ENCODE measurements around the gene MS4A3.
"Not testable (repeated sequence)": the region's sequence is repeated elsewhere in the genome, so short reads cannot be mapped to it uniquely, and the experiment has no call there.

The MS4A3 gene, protein sequence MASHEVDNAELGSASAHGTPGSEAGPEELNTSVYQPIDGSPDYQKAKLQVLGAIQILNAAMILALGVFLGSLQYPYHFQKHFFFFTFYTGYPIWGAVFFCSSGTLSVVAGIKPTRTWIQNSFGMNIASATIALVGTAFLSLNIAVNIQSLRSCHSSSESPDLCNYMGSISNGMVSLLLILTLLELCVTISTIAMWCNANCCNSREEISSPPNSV

DNA sequence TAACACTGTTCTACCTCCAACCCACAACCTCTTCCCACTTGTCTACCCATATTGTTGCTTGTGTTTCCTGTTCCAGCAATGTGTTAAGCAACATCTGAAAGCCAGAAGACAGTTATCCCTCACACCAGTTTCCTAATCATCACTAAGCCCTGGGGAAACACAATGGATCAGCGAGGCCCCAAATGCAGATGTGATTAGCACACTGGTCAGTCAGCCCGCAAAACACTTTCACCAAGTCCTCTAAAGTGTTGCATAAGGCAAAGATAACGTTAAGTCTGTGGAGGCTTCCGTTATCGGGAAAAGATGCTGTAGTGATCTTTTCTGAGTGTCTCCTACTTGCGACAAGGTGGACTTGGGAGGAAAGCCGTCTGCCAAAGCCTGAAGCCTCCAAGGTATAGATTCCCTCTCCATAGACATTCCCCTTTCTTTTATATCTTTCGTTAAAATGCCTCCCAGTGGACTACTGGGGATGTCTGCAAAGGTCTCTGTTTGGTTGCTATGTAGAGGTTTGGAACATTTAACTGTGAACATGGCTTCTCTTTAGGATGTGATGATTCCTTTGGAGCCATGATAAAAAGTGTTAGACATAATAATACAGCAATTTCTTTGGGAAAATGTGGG, at the start of gene MS4A3:
Gene MS4A3, plus strand, starts transcription at position 317 of the 621 bp plus-strand sequence. CDS start 4,496 bp downstream, outside the sequence.
- DNase-seq (ENCODE audit: low read depth in 4 of 4, low spot score in 1 of 4), result no peak

DNA sequence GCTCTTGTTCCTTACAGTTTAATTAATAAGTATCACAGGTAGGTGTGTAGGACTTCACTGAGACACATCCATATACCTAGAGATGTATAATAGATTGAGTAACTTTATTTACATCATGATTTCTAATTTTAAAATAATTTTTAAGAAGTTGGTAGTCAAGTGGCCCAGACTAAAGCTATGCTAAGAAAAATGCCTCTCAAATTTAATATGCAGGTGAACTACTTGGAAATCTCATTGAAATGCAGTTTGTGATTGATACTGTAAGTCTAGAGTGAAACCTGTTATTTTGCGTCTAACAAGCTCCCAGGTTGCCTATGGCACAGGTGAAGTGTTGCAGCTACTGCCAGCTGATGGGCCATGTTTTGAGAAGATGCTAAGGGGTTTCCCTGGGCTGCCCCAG, 39.6 kb upstream of the MS4A3 start, which contains the start of gene OOSP4B:
Gene OOSP4B, plus strand, starts transcription at position 301 of the 400 bp plus-strand sequence.
- DNase-seq (ENCODE audit: low read depth in 4 of 4, low spot score in 1 of 4), result no peak

DNA sequence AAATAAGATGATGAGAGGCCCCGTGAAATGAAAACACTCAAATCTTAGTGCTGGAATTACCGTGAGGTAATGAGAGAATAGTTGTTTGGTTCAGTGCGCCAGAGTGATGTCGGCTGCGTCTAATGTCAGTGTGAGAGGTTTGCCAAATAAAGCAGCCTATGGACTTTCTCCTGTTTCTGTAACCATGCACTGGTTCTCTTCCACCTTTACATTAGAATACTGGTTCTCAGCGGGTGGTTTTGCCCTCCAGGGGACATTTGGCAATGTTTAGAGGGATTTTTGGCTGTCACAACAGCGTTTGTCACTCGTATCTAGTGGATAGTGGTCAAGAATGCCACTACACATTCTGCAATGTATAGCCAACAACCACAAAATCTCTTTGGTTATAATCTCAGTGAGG, 38.4 kb upstream of the MS4A3 start:
- no peak for DNase-seq (ENCODE audit: low read depth in 4 of 4, low spot score in 1 of 4)

DNA sequence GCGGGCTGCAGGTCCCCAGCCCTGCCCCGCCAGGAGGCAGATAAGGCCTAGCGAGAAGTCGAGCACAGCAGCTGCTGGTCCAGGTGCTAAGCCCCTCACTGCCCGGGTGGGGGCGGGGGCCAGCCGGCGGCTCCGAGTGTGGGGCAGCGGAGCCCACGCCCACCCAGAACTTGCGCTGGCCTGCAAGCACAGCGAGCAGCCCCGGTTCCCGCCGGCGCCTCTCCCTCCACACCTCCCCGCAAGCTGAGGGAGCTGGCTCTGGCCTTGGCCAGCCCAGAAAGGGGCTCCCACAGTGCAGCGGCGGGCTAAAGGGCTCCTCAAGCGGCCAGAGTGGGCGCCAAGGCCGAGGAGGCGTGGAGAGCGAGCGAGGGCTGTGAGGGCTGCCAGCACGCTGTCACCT, 36.1 kb upstream of the MS4A3 start:
- not testable (repeated sequence) for DNase-seq (ENCODE audit: low read depth in 4 of 4, low spot score in 1 of 4)

DNA sequence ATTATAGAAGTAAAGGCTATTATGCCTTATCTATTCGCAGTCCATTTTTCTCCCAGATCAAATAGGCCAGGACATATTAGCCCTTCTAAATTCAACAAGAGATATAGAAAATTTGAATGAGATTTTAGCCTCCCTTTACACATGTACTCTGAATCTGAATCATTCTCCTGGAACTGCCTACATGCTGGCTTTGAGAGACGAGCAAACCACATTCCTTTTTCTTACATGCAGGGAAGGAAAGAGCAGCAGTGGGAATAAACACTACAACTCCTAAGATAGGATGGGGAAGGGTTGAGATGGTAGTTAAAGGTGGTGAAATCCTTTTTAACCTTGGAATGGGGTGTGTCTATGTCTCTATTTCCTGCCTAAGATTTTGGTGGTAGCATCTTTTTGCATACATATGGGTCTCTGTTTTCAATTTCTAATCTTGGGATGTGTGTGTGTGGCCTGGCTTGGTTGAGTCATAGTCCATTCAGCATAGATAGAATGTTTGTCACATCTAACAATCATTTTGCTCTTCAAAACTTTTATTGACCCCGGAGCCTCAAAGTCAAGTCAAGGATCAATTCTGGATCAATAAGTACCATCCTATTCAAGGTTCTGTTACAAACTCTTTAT, 27.3 kb upstream of the MS4A3 start:
- DNase-seq (ENCODE audit: low read depth in 4 of 4, low spot score in 1 of 4), result no peak

DNA sequence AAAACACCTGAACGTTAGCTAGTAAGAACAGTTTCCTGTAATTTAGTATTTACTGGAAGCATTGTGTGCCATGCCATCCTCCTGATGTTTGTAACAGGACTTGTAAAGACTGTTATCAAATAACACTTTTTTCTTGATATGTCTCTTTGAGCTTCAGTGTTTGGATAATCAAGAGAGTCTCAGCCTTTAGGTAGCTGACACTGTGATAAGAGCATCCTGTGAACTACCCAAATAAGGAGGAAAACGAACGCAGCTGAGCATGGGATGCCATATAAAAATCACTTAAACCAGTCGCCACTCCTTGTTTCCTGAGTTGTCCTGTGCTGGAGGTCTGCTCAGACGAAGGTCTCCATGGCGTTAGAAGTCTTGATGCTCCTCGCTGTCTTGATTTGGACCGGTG, 16.4 kb upstream of the MS4A3 start, which contains the start of gene OOSP2:
Gene OOSP2, plus strand, starts transcription at position 301 of the 400 bp plus-strand sequence. Its CDS starts 51 bp downstream, at position 352.
- DNase-seq (ENCODE audit: low read depth in 4 of 4, low spot score in 1 of 4), result no peak

DNA sequence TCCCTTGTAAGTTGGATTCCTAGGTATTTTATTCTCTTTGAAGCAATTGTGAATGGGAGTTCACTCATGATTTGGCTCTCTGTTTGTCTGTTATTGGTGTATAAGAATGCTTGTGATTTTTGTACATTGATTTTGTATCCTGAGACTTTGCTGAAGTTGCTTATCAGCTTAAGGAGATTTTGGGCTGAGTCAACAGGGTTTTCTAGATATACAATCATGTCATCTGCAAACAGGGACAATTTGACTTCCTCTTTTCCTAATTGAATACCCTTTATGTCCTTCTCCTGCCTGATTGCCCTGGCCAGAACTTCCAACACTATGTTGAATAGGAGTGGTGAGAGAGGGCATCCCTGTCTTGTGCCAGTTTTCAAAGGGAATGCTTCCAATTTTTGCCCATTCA, 6.0 kb upstream of the MS4A3 start:
- DNase-seq (ENCODE audit: low read depth in 4 of 4, low spot score in 1 of 4), result not testable (repeated sequence)

DNA sequence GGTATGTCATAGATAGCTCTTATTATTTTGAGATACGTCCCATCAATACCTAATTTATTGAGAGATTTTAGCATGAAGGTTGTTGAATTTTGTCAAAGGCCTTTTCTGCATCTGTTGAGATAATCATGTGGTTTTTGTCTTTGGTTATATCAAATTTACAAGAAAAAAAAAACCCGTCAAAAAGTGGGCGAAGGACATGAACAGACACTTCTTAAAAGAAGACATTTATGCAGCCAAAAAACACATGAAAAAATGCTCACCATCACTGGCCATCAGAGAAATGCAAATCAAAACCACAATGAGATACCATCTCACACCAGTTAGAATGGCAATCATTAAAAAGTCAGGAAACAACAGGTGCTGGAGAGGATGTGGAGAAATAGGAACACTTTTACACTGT, 5.6 kb upstream of the MS4A3 start:
- DNase-seq (ENCODE audit: low read depth in 4 of 4, low spot score in 1 of 4), result not testable (repeated sequence)

DNA sequence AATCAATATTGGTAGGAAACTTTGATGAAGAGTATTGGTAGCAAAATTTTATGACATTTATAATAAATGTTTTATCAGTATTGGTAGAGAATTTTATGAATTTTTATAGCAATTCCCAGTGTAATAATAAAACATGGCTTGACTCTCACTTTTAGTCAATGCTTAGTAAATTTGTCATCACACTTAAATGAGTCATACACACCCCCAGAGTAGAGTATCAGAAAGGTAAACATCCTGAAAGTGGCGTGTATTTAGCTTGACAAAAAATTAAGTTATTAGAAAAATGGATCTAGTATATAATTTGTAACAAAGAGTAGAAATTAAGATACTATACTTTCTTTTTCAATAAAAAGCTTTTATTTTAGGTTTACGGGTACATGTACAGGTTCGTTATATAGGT, 2.6 kb downstream of the MS4A3 start:
- DNase-seq (ENCODE audit: low read depth in 4 of 4, low spot score in 1 of 4), result no peak

DNA sequence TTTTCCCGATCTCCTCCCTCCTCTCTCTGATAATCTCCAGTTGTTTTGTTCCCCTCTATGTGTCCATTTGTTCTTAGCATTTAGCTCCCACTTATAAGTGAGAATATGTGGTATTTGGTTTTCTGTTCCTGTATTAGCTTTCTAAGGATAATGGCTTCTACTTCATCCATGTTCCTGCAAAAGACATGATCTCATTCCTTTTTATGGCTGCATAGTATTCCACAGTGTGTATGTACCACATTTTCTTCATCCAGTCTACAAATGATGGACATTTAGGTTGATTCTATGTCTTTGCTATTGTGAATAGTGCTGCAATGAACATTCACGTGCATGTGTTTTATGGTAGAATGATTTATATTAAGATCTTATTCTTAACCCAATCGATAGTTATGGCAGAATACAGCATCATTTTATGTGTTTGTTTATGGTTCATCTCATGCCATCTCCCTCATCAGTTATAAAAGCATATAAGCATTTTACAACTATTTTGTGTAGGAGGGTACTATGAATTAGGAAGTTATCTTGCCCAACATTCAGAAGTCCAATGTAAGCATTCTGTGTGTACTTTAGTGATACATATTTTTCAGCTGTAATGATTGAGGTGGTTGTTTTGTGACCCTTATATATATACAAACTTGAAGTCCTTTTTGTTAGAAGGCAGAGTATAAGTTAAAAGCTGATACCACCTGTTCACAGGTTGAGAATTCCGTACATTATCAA, 3.2 kb downstream of the MS4A3 start:
- no peak for DNase-seq (ENCODE audit: low read depth in 4 of 4, low spot score in 1 of 4)

DNA sequence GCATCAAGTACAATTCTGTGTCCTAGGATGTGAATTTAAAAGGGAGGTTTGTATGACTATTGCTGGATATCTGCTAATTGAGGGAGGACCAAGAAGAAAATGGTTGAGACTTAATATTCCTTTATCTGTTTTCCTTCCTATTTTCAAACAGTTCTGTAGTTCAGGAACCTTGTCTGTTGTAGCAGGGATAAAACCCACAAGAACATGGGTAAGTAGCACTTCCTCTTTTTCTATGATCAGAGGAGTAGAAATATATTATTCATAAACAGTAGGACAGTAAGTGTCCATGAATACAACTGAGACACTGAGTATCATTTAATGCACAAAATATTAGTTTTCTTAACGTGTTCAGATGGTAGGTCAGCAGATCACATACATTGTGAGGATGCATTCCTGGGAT, 7.6 kb downstream of the MS4A3 start:
- no peak for DNase-seq (ENCODE audit: low read depth in 4 of 4, low spot score in 1 of 4)

DNA sequence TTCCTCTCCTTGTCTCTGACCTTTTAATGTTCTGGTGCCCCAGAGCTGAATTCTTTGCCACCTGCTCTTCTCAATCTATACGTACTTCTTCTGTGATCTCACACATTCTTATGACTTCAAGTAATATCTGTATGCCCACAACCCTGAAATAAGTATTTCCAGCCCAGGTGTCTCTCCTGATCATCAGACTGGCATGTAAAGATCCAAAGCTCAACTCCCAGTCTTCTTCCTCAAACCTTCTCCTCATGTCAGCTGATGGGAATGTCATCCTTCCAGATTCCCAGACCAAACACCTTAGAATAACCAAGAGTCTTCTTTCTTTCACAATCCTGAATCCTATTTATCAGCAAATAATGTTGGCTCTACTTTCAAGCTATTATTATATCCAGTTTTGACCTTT, 9.3 kb downstream of the MS4A3 start:
- DNase-seq (ENCODE audit: low read depth in 4 of 4, low spot score in 1 of 4), result no peak

DNA sequence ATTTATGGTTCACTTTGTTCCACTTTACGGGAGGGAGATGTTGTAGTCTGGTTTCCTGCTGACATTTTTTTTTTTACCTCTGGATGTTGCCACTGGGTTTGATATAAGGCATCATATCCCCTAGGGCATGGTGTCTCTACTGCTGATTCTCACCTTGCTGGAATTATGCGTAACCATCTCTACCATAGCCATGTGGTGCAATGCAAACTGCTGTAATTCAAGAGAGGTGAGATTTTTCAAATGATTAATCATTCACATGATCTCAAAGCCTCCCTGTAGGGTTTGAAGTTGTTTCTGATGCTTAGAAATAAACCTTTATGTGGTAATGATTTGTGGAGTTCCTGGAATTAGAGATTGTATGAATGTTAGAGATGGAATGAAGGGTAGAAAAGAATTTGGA, 13.0 kb downstream of the MS4A3 start:
- no peak for DNase-seq (ENCODE audit: low read depth in 4 of 4, low spot score in 1 of 4)

DNA sequence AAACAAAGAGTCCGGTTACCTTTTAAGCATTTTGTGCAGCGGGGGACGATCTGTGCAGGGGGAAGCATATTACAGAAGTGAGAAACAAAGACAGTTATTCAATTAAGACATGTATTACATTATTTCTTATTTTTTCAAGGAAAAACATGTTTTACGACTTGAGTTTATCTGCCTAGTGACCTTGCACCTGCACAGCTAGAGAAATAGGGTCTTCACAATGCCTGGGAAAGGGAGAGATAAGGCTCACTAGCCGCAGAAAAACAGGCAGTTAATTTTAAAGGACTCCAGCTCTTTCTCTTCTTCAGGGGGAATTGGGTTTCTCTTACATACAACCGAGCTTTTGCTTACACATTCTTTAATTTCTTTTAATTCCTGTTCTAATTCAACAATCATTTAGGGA, 15.2 kb downstream of the MS4A3 start:
- not testable (repeated sequence) for DNase-seq (ENCODE audit: low read depth in 4 of 4, low spot score in 1 of 4)

DNA sequence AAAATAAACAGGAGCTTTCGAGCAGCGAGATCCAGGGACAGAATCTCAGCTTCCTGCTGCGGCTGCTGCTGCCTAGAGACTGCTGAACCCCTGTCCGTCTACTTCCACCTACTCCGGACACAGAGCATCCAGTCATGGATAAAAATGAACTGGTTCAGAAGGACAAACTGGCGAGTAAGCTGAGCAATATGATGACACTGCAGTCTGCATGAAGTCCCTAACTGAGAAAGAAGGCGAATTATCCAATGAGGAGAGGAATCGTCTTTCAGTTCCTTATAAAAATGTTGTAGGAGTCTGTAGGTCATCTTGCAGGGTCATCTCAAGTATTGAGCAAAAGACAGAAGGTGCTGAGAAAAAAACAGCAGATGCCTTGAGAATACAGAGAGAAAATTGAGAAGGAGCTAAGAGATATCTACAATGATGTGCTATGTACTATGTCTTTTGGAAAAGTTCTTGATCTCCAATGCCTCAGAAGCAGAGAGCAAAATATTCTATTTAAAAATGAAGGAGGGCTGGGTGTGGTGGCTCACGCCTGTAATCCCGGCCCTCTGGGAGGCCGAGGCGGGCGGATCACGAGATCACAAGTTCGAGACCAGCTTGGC, 20.9 kb downstream of the MS4A3 start:
- no peak for DNase-seq (ENCODE audit: low read depth in 4 of 4, low spot score in 1 of 4)

DNA sequence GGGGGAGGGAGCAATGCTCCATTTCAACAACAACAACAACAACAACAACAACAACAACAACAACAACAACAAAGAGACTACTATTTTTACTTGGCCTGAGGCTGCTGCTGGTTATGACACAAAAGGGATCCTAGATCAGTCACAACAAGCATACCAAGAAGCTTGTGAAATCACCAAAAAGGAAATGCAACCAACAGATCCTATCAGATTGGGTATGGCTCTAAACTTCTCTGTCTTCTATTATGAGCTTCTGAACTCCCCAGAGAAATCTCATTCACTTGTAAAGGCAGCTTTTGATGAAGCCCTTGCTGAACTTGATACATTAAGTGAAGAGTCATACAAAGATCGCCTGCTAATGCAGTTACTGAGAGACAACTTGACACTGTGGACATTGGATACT, 21.5 kb downstream of the MS4A3 start:
- DNase-seq (ENCODE audit: low read depth in 4 of 4, low spot score in 1 of 4), result no peak

DNA sequence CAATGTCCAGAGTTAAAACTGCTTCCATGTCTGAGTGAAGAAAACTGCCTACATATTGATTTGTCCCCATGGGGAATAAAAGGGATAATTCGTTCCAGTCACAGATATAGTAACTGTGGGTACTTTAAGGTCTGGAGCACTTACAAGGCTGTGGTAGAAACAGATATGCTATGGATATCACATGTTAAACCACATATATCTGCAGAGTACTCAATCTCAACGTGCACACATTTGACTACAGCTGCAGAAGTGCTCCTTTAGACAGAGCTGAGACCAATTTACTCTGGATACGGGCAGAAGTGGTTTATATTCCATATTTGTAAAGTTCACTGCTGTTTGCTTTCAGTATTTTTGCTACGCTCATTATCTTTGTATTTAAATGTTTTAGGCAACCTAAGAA, 22.3 kb downstream of the MS4A3 start:
- no peak for DNase-seq (ENCODE audit: low read depth in 4 of 4, low spot score in 1 of 4)

DNA sequence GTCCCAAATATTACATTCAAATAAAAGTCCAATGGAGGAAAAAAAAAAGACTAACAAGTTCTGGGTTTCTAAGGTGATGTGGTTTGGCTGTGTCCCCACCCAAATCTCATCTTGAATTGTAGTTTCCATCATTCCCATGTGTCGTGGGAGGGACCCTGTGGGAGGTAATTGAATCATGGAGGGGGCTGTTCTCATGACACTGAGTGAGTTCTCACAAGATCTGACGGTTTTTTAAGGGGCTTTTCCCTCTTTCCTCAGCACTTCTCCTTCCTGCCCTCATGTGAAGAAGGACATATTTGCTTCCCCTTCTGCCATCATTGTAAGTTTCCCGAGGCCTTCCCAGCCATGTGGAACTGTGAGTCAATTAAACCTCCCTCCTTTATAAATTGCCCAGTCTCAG, 24.1 kb downstream of the MS4A3 start:
- no peak for DNase-seq (ENCODE audit: low read depth in 4 of 4, low spot score in 1 of 4)

DNA sequence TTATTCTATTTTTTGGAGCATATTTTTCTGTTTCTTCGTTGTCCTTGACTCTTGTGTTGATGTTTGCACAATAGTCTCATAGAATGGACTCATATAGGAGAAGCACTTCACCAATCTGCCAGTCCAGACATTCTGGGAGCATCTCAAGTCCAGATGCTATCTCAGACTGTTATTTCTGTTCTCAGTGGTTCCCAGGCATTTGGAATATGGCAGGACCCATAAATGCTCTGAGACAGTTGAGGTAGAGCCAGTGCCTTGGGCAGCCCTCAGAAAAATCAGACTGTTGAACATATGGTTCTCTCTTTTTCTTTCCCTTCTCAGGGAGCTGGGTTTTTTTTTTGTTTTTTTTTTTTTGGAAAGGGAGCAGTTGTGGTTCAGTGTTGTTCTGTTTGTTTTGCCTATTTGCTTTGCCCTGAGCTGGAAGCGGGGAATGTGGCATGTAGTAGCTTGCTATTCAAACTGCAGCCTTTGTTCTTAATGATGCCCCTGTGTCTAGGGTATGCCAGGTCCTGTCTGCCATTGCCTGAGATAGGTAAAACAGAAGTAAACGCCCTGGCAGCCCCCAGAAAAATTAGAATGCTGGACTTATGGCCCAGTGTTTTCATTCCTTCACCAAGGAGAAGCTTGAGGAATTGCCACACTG, 28.3 kb downstream of the MS4A3 start:
- no peak for DNase-seq (ENCODE audit: low read depth in 4 of 4, low spot score in 1 of 4)

DNA sequence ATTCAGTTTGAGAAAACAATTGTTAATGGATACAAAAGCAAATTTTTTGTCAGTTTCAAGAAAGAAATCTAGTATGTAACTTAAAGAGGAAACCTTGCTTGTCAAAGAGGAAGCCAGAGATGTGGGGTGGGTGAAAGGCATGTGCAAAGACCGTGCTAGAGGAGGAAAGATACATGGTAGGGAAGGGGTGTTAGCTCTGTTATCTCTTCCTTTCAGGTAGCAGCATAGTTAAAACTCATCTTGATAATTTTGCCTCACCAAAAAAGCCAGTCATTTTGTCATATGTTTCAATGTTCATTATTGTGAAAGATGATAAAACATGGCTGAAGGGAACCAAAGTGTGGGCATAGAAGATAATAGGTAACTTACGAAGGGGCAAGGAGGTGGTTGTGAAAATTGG, 29.4 kb downstream of the MS4A3 start:
- no peak for DNase-seq (ENCODE audit: low read depth in 4 of 4, low spot score in 1 of 4)

DNA sequence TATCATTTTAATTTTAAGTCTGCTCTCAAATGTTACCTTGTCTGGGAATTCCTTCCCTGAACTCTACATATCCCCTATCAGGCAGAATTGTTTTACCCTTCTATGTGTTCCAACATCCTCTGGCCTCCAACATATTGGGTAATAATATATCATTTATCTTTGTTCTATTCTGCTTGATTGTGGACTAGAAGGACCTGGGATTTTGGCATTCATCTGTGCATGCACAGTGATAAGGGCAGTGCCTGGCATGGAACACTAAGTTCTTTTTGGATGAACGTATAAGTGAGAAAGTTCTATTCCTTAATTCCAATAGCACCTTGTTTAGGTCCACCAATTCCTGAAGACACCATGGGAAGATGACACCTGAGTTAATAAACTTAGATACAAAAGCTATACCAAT, 30.8 kb downstream of the MS4A3 start:
- DNase-seq (ENCODE audit: low read depth in 4 of 4, low spot score in 1 of 4), result no peak

Data from stimulated activated CD4-positive, alpha-beta T cell treated with anti-CD3 and anti-CD28 coated beads, Interleukin-1b, Interleukin-23, amount 100 ng/mL, for 24 hours (primary cell).